HFFc6 (cell line): ENCODE data around the gene CMSS1. TPM values are rescaled to one million over a fixed set of nuclear protein-coding genes. Genes with fewer than 3 reads are reported as not detected.
A peak's percentile ranks its signal among the peaks of the same experiment; 100 is the strongest.

Experiments
- DNase-seq: peaks from one replicate; pipeline ENCODE4 v3.0.0-alpha.2; 2018
- H3K27ac Mint-ChIP-seq: 2 replicates; pipeline ENCODE4 v1.8.0; 2020; ENCODE audit warnings: mild to moderate bottlenecking, mixed read lengths
- H3K27me3 Mint-ChIP-seq: 2 replicates; pipeline ENCODE4 v1.8.0; 2021; ENCODE audit warnings: mild to moderate bottlenecking, moderate library complexity, mixed read lengths; ENCODE audit not compliant: insufficient read depth
- H3K36me3 Mint-ChIP-seq: 2 replicates; pipeline ENCODE4 v1.8.0; 2021; ENCODE audit warnings: low read depth, mixed read lengths
- H3K4me1 Mint-ChIP-seq: 2 replicates; pipeline ENCODE4 v1.8.0; 2020; ENCODE audit warnings: low read depth, mixed read lengths
- H3K4me3 Mint-ChIP-seq: 2 replicates; pipeline ENCODE4 v1.8.0; 2020; ENCODE audit warnings: mild to moderate bottlenecking, moderate library complexity, mixed read lengths
- H3K9me3 Mint-ChIP-seq: 2 replicates; pipeline ENCODE4 v1.8.0; 2020; ENCODE audit warnings: mild to moderate bottlenecking, mixed read lengths
- CTCF ChIP-seq: fragments of 200-600 bp; sonication (generic); IDR thresholded peaks from 2 replicates; pipeline ENCODE4 v1.5.0; 2021; ENCODE audit warnings: antibody characterized with exemption, mild to moderate bottlenecking
- total RNA-seq, 6 experiments: library from RNA; stranded (reverse); fragmentation: NEBNext Ultra II Directional; extraction: Animal tissue kit (Norgen Biotek cat#: 25700); gene quantifications; 2 replicates in 1 of 6; 3 replicates in 5 of 6; pipeline ENCODE4 v1.2.3, GENCODE V29; 2021

CMSS1 gene
- total RNA-seq, 6 experiments from 2014 or later = 27.8 to 47.0 (median 38.1) TPM

GRCh38 chr3:100185847-100186246, 368.2 kb downstream of the CMSS1 start:
- Mint-ChIP-seq H3K27me3 (no peaks in the 10 kb centered on the region; the same call in 1 of the 2 replicates), H3K4me1 (peaks cover 18% of the 10 kb centered on the region), H3K27ac (no peak overlapping the region), H3K36me3 (peaks cover 1% of the 10 kb centered on the region), H3K9me3 (no peaks in the 10 kb centered on the region; the same call in 1 of the 2 replicates), H3K4me3 (no peak overlapping the region)
- peak; percentile 17; the same call in 1 of the 2 replicates for TF ChIP-seq CTCF
- peak; percentile 7 for DNase-seq

GRCh38 chr3:100189444-100189964, 371.8 kb downstream of the CMSS1 start:
- no peak overlapping the region for H3K4me3 Mint-ChIP-seq
- no peaks in the 10 kb centered on the region for H3K9me3 Mint-ChIP-seq
- H3K36me3 Mint-ChIP-seq = no peaks in the 10 kb centered on the region
- TF ChIP-seq CTCF = no peak
- DNase-seq = no peak
- peaks cover 18% of the 10 kb centered on the region for H3K4me1 Mint-ChIP-seq
- no peak overlapping the region for H3K27ac Mint-ChIP-seq
- peaks cover 2% of the 10 kb centered on the region; the same call in 1 of the 2 replicates for H3K27me3 Mint-ChIP-seq

GRCh38 chr3:100195375-100195774, 377.7 kb downstream of the CMSS1 start:
- Mint-ChIP-seq H3K4me1 (no peaks in the 10 kb centered on the region), H3K27me3 (peaks cover 2% of the 10 kb centered on the region; the same call in 1 of the 2 replicates), H3K27ac (no peak overlapping the region), H3K9me3 (no peaks in the 10 kb centered on the region), H3K4me3 (no peak overlapping the region), H3K36me3 (peaks cover 4% of the 10 kb centered on the region; the same call in 1 of the 2 replicates)
- no peak for TF ChIP-seq CTCF
- no peak for DNase-seq

- no peak for TF ChIP-seq CTCF
- Mint-ChIP-seq H3K9me3 (no peaks in the 10 kb centered on the region), H3K27me3 (no peaks in the 10 kb centered on the region), H3K27ac (no peak overlapping the region), H3K4me1 (no peaks in the 10 kb centered on the region), H3K36me3 (peaks cover 4% of the 10 kb centered on the region; the same call in 1 of the 2 replicates), H3K4me3 (no peak overlapping the region)
- DNase-seq = no peak
Measured at GRCh38 chr3:100197876-100198275, 380.2 kb downstream of the CMSS1 start.

- Mint-ChIP-seq H3K4me3 (no peak overlapping the region), H3K4me1 (no peaks in the 10 kb centered on the region), H3K9me3 (no peaks in the 10 kb centered on the region), H3K27ac (no peak overlapping the region), H3K27me3 (no peaks in the 10 kb centered on the region), H3K36me3 (peaks cover 4% of the 10 kb centered on the region; the same call in 1 of the 2 replicates)
- DNase-seq = no peak
- TF ChIP-seq CTCF = no peak
Measured at GRCh38 chr3:100198579-100199269, 381.1 kb downstream of the CMSS1 start.
